Measurements from ENCODE around the gene NSMCE1.

The NSMCE1 gene

DNA sequence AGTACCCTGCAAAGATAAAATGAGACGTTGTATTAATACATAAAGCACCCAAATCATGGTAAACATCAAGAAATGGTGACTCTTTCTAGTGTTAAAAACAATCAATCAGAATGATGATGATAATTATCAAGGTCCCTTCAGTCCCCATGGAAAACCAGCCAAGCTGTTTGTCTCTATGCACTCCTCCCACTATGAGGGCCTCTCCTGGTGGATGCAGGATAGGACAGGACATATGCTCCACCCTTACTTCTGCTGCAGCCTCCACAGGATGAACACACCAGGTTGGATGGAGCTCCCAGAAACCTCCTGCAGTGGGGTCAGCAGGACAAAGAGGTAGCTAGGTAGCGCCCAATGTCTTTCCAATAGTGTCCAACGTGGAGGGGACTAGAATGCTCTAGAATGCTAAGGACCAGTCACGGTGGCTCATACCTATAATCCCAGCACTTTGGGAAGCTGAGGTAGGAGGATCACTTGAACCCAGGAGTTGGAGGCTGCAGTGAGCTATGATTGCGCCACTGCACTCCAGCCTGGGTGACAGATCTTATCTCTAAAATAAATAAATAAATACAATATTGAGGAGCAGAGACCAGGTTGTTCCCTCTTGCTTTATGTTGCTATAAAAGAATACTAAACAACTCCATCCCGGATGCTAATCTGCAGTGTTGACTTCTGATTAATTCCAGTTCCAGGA lies 75.1 kb downstream of the NSMCE1 start:
- Histone ChIP-seq H3K36me3 (ENCODE audit: insufficient read depth, low read length) (no peaks in the 10 kb centered on the region), H3K27me3 (ENCODE audit: control insufficient read depth in 1 of 2, insufficient read depth in 2 of 2, low read length in 2 of 2) (peaks cover 0 to 4% of the 10 kb centered on the region in 2 donors), H3K9me3 (ENCODE audit: low read length) (no peaks in the 10 kb centered on the region), H3K4me1 (ENCODE audit: insufficient read depth, low read length) (no peaks in the 10 kb centered on the region), H3K9ac (ENCODE audit: low read length) (no peak overlapping the region), H3K27ac (ENCODE audit: low read depth, low read length) (no peak overlapping the region), H3K4me3 (ENCODE audit: low read depth in 1 of 2, low read length in 2 of 2) (no peak overlapping the region)

DNA sequence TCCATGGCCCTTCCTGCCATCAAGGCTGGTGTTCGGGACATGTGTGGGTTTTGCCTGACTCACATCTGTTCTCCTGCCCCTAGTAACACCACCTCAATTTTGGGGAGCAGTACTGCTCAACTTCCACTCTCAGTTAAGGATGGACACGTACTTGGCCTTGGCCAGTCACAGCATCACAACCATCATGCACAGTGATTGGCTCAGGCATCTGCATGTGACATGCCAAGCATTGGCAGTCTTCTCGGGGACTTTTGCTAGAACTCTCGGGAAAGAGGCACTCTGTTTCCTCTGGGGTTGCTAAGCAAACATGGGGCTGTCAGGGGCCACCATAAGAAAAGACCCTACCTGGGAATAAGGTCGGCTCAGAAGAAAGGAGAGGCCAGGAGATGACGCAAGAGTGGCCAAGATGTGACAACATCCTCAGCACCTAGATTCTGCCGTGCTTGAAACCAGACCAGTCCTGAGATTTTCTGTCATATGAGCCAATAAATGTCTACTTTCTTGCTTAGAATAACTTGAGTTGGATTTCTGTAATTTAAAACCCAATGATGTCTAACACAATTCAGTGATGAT lies 77.1 kb downstream of the NSMCE1 start:
- Histone ChIP-seq H3K36me3 (ENCODE audit: insufficient read depth, low read length) (no peaks in the 10 kb centered on the region), H3K4me1 (ENCODE audit: insufficient read depth, low read length) (no peaks in the 10 kb centered on the region), H3K9ac (ENCODE audit: low read length) (no peak overlapping the region), H3K27me3 (ENCODE audit: control insufficient read depth in 1 of 2, insufficient read depth in 2 of 2, low read length in 2 of 2) (peaks cover 0 to 4% of the 10 kb centered on the region in 2 donors), H3K9me3 (ENCODE audit: low read length) (no peaks in the 10 kb centered on the region), H3K4me3 (ENCODE audit: low read depth in 1 of 2, low read length in 2 of 2) (no peak overlapping the region), H3K27ac (ENCODE audit: low read depth, low read length) (no peak overlapping the region)

DNA sequence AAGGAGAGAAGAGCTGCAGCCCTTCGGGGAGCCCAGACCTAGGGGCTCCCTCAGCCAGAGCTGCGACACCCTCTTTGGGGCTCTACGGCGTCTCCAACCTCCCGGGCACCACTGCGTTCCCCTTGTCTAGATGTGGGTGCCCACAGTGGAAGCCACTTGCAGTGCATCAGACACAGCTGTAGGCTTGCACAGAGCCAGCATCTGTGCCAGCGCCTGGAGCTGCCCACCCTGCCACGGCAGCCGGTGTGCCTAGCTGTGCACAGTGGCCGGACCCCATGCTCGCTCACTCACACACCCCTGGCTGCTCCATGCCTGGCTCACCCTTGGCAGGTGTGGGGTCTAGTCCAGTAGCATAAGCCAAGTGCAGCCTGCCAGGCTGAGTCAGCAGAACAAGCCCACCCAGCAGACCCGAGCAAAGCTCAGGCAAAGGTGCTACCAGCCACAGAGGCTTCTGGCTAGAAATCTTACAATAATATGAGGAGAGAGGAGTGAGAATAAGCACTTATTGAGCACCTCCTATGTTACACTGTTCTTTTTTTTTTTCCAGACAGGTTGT lies 78.2 kb downstream of the NSMCE1 start:
- Histone ChIP-seq H3K27ac (ENCODE audit: low read depth, low read length) (no peak overlapping the region), H3K9ac (ENCODE audit: low read length) (no peak overlapping the region), H3K9me3 (ENCODE audit: low read length) (no peaks in the 10 kb centered on the region), H3K4me3 (ENCODE audit: low read depth in 1 of 2, low read length in 2 of 2) (no peak overlapping the region), H3K36me3 (ENCODE audit: insufficient read depth, low read length) (no peaks in the 10 kb centered on the region), H3K4me1 (ENCODE audit: insufficient read depth, low read length) (no peaks in the 10 kb centered on the region), H3K27me3 (ENCODE audit: control insufficient read depth in 1 of 2, insufficient read depth in 2 of 2, low read length in 2 of 2) (peaks cover 0 to 4% of the 10 kb centered on the region in 2 donors)

DNA sequence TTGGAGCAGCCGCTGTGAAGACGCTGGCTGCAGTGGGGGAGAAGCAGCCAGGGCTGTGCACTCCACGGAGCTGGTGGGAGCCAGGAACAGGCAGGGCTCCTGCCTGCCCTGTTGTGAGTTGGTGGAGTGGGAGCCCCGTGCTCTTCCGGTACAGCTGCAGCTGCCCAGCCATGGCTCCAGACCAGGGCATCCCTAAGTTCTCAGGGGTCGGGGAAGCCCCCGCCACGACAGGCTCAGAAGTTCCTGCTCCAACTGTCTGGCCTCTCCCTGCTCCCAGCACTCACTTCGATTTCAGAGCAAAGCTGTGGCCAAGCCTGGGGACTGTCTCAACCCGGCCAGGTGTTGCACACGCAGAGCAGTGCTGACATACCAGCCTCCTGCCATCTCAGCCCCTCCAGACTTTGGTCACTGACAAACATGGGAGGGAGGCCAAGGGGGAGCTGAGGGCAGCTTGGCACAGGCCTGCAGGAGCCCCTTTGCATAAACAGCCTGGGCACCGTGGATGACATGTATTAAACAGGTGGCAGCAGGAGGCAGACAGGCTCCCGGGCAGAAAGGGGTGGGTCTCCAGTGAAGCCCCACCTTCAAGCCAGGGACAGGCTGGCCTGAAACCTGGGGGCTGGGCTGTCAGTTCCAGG lies 79.1 kb downstream of the NSMCE1 start:
- H3K27me3 ChIP-seq (ENCODE audit: control insufficient read depth in 1 of 2, insufficient read depth in 2 of 2, low read length in 2 of 2), result peaks cover 0 to 4% of the 10 kb centered on the region in 2 donors
- no peaks in the 10 kb centered on the region for H3K9me3 ChIP-seq (ENCODE audit: low read length)
- H3K4me3 ChIP-seq (ENCODE audit: low read depth in 1 of 2, low read length in 2 of 2), result no peak overlapping the region
- no peaks in the 10 kb centered on the region for H3K36me3 ChIP-seq (ENCODE audit: insufficient read depth, low read length)
- H3K9ac ChIP-seq (ENCODE audit: low read length), result no peak overlapping the region
- H3K27ac ChIP-seq (ENCODE audit: low read depth, low read length), result no peak overlapping the region
- no peaks in the 10 kb centered on the region for H3K4me1 ChIP-seq (ENCODE audit: insufficient read depth, low read length)

DNA sequence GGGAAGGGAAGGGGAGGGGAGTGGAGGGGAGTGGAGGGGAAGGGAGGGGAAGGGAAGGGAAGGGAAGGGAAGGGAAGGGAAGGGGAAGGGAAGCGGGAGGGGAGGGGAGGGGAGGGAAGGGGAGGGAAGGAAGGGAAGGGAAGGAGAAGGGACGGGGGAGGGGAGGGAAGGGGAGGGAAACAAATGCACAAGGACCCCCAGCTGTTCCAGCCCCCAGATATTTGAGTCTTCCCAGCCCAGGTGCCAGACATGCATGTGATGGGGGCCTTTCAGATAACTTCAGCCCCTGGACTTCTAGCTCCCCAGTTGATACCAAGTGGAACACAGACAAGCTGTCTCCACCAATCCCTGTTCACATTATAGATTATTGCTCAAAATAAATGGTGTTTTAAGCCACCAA lies 79.9 kb downstream of the NSMCE1 start:
- H3K27ac ChIP-seq (ENCODE audit: low read depth, low read length), result no peak overlapping the region
- no peaks in the 10 kb centered on the region for H3K36me3 ChIP-seq (ENCODE audit: insufficient read depth, low read length)
- H3K4me1 ChIP-seq (ENCODE audit: insufficient read depth, low read length), result no peaks in the 10 kb centered on the region
- H3K9me3 ChIP-seq (ENCODE audit: low read length), result no peaks in the 10 kb centered on the region
- no peak overlapping the region for H3K4me3 ChIP-seq (ENCODE audit: low read depth in 1 of 2, low read length in 2 of 2)
- H3K27me3 ChIP-seq (ENCODE audit: control insufficient read depth in 1 of 2, insufficient read depth in 2 of 2, low read length in 2 of 2), result peaks cover 0 to 4% of the 10 kb centered on the region in 2 donors
- H3K9ac ChIP-seq (ENCODE audit: low read length), result no peak overlapping the region

DNA sequence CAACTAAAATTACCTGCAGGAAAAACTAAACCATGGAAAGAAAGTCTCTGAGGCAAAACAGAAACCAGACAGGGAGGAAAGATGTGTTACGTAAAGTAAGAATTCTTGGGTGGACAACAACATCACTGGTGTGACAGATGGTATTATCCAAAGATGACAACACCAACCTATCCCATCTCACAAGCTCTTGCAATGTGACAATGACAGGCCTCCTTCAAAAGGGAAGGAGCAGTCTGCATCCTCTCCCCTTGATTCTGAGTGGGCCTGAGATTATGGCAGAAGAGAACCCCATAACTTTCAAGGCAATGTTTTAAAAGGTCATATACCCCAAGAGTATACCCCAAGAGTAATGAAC lies 82.8 kb downstream of the NSMCE1 start:
- Histone ChIP-seq H3K27ac (ENCODE audit: low read depth, low read length) (no peak overlapping the region), H3K36me3 (ENCODE audit: insufficient read depth, low read length) (no peaks in the 10 kb centered on the region), H3K27me3 (ENCODE audit: control insufficient read depth in 1 of 2, insufficient read depth in 2 of 2, low read length in 2 of 2) (peaks cover 0 to 4% of the 10 kb centered on the region in 2 donors), H3K4me1 (ENCODE audit: insufficient read depth, low read length) (no peaks in the 10 kb centered on the region), H3K9me3 (ENCODE audit: low read length) (no peaks in the 10 kb centered on the region), H3K4me3 (ENCODE audit: low read depth in 1 of 2, low read length in 2 of 2) (no peak overlapping the region), H3K9ac (ENCODE audit: low read length) (no peak overlapping the region)

DNA sequence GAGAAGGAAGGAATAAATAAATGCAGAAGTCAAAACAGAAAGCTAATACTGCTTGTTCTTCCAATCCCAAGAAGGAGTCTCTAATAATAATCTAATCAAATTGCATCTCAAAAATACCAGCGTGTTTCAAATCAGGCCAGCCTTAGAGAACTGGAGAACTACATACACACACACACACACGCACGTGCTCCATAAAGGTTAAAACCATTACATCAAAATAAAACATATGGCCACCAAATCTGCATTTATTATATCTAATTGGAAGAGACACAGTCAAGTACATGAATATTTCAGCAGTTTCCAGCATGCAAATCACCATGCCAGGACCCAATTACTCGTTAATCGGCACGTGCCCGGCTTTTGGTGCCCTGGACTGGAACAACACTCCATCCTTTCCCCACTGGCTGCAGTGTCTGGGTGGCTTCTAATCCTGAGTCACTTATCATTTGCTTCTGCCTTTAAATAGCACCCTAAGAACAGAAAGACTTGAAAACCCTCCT lies 85.6 kb downstream of the NSMCE1 start:
- Histone ChIP-seq H3K9ac (ENCODE audit: low read length) (no peak overlapping the region), H3K4me3 (ENCODE audit: low read depth in 1 of 2, low read length in 2 of 2) (no peak overlapping the region), H3K4me1 (ENCODE audit: insufficient read depth, low read length) (no peaks in the 10 kb centered on the region), H3K27ac (ENCODE audit: low read depth, low read length) (no peak overlapping the region), H3K36me3 (ENCODE audit: insufficient read depth, low read length) (no peaks in the 10 kb centered on the region), H3K27me3 (ENCODE audit: control insufficient read depth in 1 of 2, insufficient read depth in 2 of 2, low read length in 2 of 2) (no peaks in the 10 kb centered on the region), H3K9me3 (ENCODE audit: low read length) (no peaks in the 10 kb centered on the region)

DNA sequence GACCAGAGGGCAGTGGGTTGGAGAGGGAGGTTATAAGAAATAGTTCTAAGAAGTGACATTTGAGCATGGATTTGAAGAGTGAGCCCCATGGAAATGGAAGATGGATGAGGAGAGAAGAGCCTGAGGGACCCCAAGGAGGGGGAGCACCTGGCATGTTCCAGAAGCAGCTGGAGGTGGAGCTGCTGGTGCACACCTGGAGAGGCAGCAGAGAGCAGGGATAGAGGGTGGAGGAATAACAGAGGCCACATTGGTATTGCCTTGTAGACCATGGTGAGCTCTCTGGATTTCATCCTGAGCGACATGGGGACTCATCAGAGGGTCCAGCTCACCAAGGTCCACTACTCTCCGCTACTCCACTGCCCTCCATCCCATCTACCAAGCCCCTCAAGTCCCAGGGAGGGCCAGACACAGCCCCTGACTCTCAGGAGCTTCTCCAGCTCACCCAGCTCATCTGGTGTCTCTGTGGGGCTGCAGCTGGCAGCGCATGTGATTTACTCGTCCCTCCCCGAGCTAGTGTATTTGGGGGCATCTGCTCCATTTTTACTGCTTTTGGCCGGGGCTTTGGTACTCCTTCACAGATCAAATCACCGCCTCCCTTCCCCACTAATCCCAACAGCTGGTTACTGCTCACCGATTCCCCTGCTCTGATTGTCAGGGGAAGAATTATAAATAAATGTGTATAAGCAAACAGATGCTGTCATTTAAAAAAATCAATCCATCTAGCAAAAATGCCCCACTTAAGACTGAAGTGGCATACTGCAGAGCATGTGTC lies 87.4 kb downstream of the NSMCE1 start:
- Histone ChIP-seq H3K4me1 (ENCODE audit: insufficient read depth, low read length) (no peaks in the 10 kb centered on the region), H3K9ac (ENCODE audit: low read length) (no peak overlapping the region), H3K36me3 (ENCODE audit: insufficient read depth, low read length) (no peaks in the 10 kb centered on the region), H3K27me3 (ENCODE audit: control insufficient read depth in 1 of 2, insufficient read depth in 2 of 2, low read length in 2 of 2) (no peaks in the 10 kb centered on the region), H3K27ac (ENCODE audit: low read depth, low read length) (no peak overlapping the region), H3K9me3 (ENCODE audit: low read length) (no peaks in the 10 kb centered on the region), H3K4me3 (ENCODE audit: low read depth in 1 of 2, low read length in 2 of 2) (no peak overlapping the region)

DNA sequence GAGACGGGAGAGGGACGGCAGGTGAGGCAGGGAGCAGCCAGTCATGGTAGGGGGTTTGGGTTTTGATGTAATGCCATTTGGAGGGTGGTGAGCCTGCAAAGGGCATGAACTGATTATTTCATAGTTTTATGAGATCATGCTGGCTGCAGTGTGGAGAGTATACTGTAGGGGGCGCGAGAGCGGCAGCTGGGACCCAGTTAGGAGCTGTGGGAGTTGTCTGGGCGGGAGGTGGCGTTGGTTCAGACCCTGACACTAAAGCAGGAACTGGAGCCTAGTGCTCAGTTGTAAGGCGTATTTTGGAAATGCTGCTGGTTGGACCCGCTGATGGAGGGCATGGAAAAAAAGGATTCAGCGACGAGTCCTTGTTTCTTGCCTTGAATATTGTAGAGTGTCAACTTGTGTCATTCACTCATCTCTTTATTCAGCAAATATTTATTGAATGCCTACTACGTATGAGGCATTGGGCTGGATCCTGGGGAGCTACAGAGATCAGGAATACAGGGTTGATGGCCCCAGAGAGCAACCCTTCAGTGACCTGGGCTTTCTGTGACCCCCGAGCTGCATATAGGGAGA lies 89.0 kb downstream of the NSMCE1 start:
- no peaks in the 10 kb centered on the region for H3K36me3 ChIP-seq (ENCODE audit: insufficient read depth, low read length)
- no peaks in the 10 kb centered on the region for H3K9me3 ChIP-seq (ENCODE audit: low read length)
- H3K4me3 ChIP-seq (ENCODE audit: low read depth in 1 of 2, low read length in 2 of 2), result no peak overlapping the region
- no peaks in the 10 kb centered on the region for H3K27me3 ChIP-seq (ENCODE audit: control insufficient read depth in 1 of 2, insufficient read depth in 2 of 2, low read length in 2 of 2)
- H3K4me1 ChIP-seq (ENCODE audit: insufficient read depth, low read length), result no peaks in the 10 kb centered on the region
- H3K9ac ChIP-seq (ENCODE audit: low read length), result no peak overlapping the region
- no peak overlapping the region for H3K27ac ChIP-seq (ENCODE audit: low read depth, low read length)

DNA sequence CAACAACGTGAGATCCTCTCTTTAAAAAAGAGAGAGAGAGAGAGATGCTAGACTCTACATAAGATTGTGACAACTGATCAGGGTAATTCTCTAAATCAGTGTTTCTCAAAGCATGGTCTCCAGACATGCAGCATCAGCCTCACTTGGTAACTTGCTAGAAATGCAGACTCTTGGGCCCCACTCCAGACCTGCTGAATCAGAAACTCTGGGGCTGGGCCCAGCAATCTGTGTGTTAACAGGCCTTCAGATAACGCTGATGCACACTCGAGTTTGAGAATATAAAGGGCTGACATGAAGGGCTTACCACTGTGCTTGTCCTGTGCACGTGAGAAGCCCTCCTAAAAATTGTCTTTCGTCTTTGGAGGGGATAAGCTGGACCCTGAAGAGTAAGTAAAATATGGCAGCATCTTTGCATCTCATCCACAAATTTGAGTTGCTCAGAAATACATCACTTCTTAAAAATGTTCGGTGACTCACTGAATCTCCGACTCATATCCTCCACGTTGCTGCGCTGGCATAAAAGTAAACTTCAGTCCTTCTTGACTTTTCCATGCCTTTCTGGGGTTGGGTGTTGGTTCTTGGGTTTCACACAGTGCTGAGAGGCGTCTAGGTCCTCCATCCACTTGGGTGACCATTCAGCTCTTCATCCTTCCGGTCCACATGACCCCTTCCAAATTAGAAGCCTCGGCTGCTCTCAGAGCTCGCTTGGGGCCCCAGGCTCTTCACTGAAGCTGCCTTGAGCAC lies 91.4 kb downstream of the NSMCE1 start:
- Histone ChIP-seq H3K27me3 (ENCODE audit: control insufficient read depth in 1 of 2, insufficient read depth in 2 of 2, low read length in 2 of 2) (no peaks in the 10 kb centered on the region), H3K4me3 (ENCODE audit: low read depth in 1 of 2, low read length in 2 of 2) (no peak overlapping the region), H3K27ac (ENCODE audit: low read depth, low read length) (no peak overlapping the region), H3K9me3 (ENCODE audit: low read length) (no peaks in the 10 kb centered on the region), H3K4me1 (ENCODE audit: insufficient read depth, low read length) (no peaks in the 10 kb centered on the region), H3K9ac (ENCODE audit: low read length) (no peak overlapping the region), H3K36me3 (ENCODE audit: insufficient read depth, low read length) (no peaks in the 10 kb centered on the region)
